NCI-H2029 treated with DMSO at 0.1 percent for 48 hours (cell line): ENCODE measurements around the gene PRR12.
"Not testable (repeated sequence)": the region's sequence is repeated elsewhere in the genome, so short reads cannot be mapped to it uniquely, and the experiment has no call there.

Experiments used
- DNase-seq: peaks from one replicate; lab custom pipeline; 2025; lab: John Stamatoyannopoulos, UW

PRR12 gene

GRCh38 chr19:49616945-49617344 lies 26.0 kb downstream of the PRR12 start:
- DNase-seq, result no peak

GRCh38 chr19:49617860-49618259 lies 26.9 kb downstream of the PRR12 start:
- not testable (repeated sequence) for DNase-seq

- DNase-seq, result no peak
These were observed 34.3 kb downstream of the PRR12 start for GRCh38 chr19:49624967-49625910.

- no peak for DNase-seq
These were observed 35.2 kb downstream of the PRR12 start for GRCh38 chr19:49626226-49626625.

GRCh38 chr19:49629659-49630058 lies 38.7 kb downstream of the PRR12 start:
- DNase-seq, result no peak

- DNase-seq, result no peak
These were observed 40.1 kb downstream of the PRR12 start for GRCh38 chr19:49631014-49631588.

- no peak for DNase-seq
These were observed 40.7 kb downstream of the PRR12 start for GRCh38 chr19:49631610-49632192.

- DNase-seq, result no peak
These were observed 41.6 kb downstream of the PRR12 start for GRCh38 chr19:49632576-49632975.

- DNase-seq, result not testable (repeated sequence)
These were observed 42.3 kb downstream of the PRR12 start for GRCh38 chr19:49633273-49633672.

- no peak for DNase-seq
These were observed 44.7 kb downstream of the PRR12 start for GRCh38 chr19:49635530-49636232.

- no peak for DNase-seq
These were observed 45.4 kb downstream of the PRR12 start for GRCh38 chr19:49636233-49636932.

- DNase-seq, result no peak
These were observed 47.1 kb downstream of the PRR12 start for GRCh38 chr19:49637821-49638738.

- no peak for DNase-seq
These were observed 48.6 kb downstream of the PRR12 start for GRCh38 chr19:49639401-49640112.

- peak; percentile 99 for DNase-seq
These were observed 49.3 kb downstream of the PRR12 start, which contains the start of gene RRAS for GRCh38 chr19:49640113-49640898. RRAS (minus strand) TSS chr19:49640143; CDS start chr19:49640098, 45 bp downstream.

GRCh38 chr19:49641688-49642491 lies 50.9 kb downstream of the PRR12 start, which contains the start of gene SCAF1:
SCAF1 (plus strand) TSS chr19:49642209; CDS start chr19:49645027, 2,818 bp downstream.
- DNase-seq, result peak; percentile 90

GRCh38 chr19:49642492-49643035 lies 51.6 kb downstream of the PRR12 start:
- no peak for DNase-seq

- no peak for DNase-seq
These were observed 52.5 kb downstream of the PRR12 start for GRCh38 chr19:49643466-49643865.

GRCh38 chr19:49645592-49645991 lies 54.6 kb downstream of the PRR12 start:
- DNase-seq, result no peak
